Dermis blood vessel endothelial cell (primary cell): ENCODE results near the gene C21orf91. TPM values are rescaled to one million over a fixed set of nuclear protein-coding genes. Genes with fewer than 3 reads are reported as not detected.

ENCODE experiments used
- DNase-seq: peaks from one replicate; pipeline ENCODE4 v3.0.0; 2010
- total RNA-seq: library from RNA; depleted of rRNA; stranded (reverse); fragments of >200 nt; gene quantifications from 2 replicates; pipeline ENCODE4 v1.2.3, GENCODE V29; 2014

The C21orf91 gene
- total RNA-seq = 6.7 and 9.2 TPM in 2 replicates

DNA sequence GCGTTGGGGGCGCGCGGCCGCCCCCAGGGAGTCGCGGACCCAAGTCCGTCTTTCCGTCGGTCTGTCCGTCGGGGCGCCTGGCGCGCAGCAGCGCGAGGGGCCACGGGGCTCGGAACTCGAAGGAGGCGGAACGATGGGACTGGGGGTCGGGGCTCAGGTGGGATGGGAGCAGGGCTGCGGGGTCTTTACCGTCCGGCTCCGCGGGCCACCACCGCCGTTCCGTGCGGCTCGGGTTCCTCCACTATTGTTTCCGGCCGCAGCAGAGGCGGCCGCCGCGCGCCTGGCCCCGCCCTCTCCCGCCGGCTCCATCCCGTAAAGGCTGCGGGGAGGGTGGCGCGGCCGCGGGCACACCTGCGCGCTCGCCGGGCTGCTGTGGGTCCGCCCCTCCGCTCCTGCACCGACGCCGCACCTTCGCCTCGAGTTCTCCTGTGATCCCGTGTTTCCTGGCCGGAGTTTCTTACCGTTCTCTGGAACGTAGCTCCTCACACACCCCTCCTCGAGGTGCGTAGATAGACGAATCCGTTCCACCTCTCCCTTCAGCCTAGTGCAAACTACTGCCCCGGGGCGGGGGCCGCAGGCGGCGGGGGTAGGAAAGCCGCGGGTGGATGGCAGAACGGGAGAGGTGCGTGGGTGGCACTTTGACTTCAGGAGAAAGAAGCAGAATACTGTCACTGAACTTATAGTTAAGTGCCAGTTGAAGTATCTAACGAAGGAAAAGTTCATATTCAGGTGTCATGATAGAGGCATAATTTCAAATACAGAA is at the start of gene C21orf91:
Gene C21orf91, minus strand, starts transcription at position 243 of the 763 bp plus-strand sequence. CDS start 1,038 bp downstream, outside the sequence.
- peak; percentile 87 for DNase-seq

DNA sequence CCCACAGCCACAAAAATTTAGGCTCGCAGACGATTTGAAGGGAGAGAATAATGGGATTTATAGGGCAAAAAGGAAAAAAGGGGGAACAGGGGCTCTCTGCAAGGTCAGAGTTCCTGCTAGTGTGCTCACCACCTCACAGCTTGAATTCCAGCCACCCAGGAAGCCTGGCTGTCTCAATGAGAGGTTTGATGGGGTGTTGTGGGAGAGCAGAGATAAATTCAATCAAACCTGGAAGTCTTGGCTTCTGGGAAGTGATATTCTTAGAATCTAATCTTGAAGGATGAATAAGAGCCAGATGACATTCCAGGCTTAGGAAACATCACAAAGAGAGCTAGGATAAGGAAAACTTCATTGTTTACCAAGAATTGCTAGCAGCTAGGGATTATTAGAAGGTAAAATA is 47.4 kb upstream of the C21orf91 start:
- DNase-seq = no peak

DNA sequence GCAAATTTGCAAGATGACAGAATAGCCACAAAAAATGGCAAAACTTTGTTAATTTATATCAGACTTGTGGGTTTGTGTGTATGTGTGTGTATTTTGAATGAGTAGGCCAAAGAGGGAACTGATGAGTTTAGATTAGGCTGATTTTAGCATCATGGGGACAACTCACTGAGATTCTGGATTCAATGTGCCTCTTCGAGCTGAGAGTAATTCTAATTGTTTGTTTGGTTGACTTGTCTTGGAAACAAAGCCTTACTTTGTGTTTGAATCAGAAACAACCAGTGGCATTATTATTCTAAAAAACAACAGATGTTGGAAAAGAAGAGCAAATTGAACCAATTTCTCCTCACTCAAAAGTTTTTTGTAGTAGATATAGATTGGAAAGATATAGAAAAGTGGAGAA is 40.5 kb upstream of the C21orf91 start:
- no peak for DNase-seq

DNA sequence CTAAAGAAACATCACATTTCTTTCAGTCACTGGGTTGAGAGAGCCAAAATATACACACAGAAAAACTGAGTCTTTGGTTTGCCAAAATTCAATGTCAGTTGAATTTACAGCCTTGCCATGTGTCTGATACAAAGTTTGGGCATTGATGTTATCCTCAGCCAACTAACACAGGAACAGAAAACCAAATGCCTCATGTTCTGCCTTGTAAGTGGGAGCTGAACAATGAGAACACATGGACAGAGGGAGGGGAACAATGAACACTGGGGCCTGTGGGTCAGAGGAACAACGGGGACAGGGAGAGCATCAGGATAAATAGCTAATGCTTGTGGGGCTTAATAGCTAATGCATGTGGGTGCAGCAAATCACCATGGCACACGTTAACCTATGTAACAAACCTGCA is 39.6 kb upstream of the C21orf91 start:
- no peak for DNase-seq

DNA sequence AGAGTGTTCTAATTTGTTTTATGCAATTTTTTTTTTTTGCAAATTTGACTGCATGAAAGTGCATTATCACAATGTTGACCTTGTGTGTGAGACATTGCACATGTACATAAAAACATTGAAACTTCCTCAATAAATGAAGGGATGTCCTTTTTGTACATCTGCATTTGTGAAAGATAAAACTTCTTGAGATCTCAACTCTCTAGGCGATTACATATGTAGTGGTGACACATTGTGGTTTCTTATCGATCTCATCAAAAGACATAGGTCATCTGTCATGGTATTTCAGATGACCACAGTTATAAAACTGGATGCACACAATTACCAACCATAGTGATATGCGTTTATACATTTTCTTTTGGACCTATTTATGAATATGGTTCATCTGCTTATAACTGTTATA is 35.6 kb upstream of the C21orf91 start:
- no peak for DNase-seq

DNA sequence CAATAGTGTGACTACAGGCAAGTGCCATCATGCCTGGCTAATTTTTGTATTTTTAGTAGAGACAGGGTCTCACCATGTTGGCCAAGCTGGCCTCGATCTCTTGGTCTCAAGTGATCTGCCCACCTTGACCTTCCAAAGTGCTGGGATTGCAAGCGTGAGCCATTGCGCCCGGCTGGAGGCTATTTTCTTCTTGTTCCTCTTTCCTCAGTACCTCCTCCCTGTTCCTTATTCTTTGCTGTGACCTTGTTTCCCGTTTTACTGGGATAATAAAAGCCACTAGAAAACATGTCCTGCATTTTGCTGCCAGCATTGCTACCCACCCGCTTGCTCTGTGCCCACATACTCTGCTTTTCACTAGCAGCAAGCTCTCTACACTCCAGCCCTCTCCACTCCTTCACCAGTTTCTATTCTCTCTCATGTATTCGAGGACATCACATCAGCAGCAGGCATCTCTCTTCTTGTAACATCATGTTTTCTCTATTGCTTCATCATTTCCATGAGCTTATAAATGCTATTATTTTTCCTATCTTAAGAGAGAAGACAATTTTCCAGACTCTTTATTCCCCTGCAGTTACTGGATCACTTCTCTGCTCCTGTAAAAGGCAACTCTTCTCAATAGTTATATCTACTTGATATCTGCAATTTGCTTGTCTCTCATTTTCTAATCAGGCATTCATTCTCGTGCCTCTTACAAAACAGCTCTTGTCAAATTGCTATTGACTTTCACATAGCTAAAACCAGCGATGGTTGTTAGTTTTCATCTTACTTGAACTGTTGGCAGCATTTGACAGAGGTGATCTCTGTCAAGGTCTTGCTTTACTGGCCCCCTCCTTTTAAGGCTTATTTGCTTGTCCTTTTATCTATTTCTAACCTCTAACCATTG is 34.5 kb upstream of the C21orf91 start:
- DNase-seq = no peak

DNA sequence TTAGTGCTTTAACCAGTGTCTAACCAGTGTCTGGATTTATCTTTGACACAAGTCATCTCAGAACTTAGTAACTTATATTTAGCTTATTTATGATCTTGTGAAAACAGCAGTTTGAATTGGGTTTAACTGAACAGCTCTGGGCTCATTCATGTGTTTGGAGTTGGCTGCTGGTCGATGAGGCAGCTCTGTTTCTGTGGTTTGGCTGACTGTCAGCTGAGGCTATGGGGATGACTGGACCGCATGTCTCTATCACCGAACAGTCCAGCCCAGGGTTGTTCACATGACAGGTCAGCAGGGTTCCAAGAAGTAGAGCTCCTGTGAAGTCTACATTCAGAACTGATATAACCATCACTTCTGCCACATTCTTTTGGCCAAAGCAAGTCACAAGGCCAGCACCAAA is 29.1 kb upstream of the C21orf91 start:
- DNase-seq = no peak

DNA sequence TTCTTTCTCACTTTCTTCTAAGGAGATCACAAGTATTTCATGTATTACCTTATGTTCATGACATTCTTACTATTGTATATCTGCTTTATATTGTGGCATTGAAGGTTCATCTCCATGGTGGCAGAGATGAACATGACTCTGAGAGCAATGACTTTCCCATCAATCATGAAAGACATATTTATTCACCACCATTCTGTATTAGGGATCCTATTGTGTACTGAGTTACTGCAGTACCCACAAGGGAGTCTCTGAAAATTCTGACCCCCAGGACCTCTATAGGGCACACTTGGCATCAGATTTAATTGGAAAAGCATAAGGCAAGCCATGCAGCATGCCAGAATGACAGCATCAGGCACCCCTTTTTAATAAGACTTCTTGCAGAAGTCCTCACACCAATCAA is 21.9 kb upstream of the C21orf91 start:
- no peak for DNase-seq

DNA sequence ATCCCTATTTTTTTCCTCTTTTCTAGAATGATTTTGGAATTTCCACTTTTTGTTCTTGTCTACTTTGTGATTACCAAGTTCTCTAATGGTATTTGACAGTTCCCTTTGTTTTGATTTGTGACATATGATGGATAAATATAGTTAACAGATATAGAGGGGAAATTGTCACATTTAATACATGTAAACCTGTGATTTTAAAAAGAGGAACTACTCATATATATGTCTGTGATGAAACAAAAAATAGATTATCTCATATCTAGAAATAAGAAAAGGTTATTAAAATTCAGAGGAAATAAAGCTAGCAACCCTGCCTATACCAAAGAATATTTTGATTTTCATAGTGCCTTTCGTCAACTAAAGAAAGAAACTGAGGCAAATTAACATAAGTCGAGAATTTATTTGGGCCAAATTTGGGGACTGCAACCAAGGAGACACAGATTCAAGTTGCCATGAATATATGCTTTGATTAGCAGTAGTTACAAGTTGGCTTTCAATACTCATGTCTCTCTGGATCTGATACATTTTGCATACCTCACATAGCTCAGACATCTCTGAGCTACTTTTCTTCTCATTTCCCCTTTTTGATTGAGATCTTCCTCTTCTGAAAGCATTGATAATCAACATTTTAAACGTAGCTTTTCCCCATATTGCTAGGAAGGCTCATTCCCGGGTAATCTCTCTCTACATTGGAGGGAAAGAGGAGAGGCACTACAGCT is 15.6 kb upstream of the C21orf91 start:
- DNase-seq = no peak

DNA sequence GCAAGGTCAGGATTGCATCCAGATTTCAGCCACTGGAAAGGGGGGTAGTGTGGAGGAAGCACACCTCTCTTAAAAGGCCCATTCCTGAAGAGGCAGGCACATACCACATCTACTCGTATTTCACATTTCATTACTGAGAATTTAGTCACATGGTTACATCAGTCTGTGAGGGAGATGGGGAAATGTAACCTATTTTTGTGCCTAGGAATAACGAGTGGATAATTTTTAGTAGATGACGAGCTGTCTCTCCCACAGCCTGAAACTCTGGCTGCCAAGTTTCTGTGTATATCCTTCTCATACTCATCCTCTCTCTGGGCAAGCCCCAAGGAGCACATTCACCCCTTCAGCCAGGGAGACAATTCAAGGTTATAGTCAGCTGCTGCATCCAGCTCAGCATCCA is 10.3 kb upstream of the C21orf91 start:
- DNase-seq = no peak

DNA sequence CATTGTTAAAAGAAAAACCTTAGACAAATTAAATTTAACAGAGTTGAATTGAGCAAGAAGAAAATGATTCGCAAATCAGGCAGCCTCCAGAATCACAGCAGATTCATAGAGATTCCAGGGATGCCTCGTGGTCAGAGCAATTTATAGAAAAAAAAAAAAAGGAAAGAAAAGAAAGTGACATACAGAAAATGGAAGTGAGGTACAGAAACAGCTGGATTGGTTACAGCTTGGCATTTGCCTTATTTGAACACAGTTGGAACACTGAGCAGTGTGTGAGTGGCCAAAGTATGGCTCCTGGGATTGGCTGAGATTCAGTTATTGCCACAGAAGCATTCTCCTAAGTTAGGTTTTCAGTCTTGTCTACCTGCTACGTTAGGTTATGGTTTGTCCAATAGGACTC is 9.1 kb upstream of the C21orf91 start:
- no peak for DNase-seq

DNA sequence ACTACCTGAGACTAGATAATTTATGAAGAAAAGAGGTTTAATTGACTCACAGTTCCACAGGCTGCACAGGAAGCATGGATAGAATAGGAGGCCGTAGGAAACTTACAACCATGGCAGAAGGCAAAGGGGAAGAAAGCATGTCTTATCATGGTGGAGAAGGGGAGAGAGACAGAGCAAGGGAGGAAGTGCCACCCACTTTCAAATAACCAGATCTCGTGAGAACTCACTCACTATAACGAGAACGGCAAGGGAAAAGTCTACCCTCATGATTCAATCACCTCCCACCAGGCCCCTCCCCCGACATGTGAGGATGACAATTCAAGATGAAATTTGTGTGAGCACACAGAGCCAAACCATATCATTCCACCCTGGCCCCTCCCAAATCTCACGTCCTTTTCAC is 4.7 kb upstream of the C21orf91 start:
- no peak for DNase-seq

DNA sequence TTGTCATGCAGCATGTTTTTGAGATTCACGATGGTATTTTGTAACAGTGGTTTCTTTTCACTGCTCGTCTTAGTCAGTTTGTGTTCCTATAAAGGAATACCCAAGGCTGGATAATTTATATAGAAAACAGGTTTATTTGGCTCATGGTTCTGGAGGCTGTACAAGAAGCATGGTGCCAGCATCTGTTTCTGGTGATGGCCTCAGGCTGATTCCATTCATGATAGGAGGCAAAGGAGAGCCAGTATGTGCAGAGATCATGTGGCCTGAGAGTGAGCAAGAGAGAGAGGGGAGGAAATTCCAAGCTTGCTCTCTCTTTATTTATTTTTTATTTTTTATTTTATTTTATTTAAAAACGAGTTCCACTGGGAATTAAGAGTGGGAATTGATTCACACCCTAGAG is 2.0 kb upstream of the C21orf91 start:
- no peak for DNase-seq

DNA sequence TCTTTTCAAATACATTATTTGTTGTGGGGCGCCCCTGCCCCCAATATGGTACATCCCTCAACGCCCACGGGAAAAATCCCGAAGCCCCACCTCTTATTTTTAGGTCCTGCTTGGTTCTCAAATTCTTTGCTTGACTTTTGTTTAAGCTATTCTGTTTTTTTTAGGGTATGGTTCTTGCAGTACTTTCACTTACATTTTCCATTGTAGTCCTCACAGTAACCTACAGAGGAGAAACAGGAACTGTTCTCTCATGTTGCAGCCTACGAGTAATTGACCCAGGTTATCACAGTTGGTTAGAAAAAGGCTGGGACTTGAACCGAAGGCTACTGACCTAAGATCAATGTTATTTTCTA is 697 bp upstream of the C21orf91 start:
- no peak for DNase-seq

DNA sequence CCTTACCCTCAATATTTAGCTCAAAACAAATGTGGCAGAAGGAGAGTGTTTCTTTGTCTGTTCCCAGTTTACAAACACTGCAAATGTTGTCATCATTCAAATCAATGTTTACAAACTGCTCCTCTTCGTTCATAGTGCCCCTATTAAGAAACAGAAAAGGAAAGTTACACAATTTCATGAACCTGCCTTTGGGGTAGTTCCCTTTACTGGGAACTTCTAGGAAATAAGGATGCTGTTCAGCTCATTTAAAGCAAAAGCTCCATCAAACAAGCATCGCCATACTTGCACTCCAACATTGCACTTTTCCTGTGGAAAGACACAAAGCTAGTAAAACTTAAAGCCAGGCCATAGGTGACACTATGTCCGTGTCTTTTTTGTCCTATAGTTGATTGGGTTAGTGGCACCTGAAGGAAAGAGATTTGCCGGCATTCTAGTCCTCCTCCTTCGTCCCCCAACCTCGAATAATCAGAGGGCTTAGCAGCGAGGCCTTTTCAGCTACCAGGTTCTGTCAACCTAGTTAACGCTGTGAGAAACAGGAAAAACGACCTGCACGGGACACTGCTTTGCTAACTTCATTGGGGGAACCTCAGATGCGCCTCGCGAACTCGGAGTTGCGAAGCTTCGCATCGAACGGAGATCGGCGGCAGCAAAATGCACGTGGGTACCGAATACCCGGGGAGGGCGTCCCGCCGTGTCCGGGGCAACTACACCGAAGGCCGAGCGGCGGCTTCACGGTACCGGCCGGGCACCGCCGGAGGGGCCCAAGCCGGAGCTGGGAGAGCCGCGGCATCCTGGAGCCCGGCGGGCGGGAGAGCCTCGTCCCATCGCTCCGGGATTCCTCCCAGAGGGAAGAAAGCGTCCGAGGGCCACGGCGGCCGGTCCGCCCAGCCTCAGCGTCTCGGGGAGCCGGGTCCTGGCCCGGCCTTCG is 706 bp downstream of the C21orf91 start:
- DNase-seq = peak; percentile 50

DNA sequence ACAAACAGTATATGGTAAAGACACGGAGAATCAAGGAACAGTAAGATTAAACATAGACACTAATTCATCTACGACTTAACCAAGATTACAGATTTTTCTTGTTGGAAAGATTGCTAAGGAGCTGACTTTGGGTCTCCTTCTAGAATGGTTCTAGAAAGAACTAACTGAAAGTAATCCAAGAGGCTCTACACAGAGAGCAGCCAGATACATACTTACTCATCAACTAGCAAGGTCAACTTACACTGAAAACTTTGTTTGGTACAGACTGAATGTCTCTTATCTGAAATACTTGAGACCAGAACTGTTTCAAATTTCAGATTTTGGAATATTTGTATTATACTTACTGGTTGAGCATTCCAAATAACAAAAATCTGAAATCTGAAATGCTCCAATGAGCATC is 5.8 kb downstream of the C21orf91 start:
- DNase-seq = no peak

DNA sequence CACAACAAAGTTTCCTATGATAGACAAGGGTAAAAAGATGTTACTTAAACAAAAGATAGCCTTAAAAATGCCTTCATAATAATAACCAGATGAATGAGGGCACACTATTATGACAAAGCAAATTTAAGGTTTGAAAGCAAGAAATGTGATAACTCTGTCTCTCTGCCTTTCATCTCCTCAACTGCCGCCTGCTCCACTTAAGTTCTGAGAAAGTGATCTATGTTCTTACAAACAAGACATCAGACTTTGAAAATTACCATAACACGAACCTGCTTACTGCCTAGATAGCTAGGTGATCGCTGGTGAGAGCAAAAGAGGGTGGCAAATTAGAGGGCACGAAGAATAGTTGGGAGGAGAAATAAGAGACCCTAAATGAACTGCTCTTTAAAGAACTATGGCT is 13.2 kb downstream of the C21orf91 start:
- no peak for DNase-seq

DNA sequence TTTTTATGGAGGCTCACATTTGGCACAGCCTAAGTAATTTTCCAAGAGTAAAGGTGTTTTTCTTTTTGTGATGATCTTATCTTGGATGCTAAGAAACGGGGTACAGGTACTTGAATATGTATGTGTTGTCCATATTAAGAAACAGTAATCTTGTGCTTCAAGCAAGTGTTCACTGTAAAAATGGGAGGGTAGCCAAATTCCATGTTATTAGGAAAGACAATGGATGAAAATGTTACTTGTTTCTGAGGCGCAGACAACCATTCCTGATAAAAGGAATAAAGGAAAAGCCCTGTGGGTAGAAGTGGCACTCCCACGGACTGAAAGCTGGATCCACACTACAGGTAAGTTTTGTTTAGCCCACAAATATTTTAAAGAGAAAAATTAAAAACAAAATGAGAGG is 15.6 kb downstream of the C21orf91 start:
- no peak for DNase-seq

DNA sequence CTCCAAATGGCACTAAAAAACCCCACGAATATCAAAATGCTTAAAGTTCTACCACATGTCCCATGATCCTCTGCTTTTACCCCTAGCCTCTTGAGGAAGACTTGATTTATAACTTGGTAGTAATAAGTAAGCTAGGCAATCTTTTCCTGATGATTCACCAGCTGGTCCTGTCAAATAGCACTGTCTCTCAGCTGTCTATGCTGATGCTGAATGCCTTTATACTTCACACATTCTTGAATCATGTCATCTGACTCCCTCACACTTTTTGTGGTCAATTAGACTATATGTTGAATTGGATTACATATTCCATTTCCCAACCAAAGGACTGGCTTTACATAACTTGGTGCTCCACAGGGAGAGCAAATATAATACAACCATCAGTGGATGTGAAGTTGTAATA is 16.6 kb downstream of the C21orf91 start:
- DNase-seq = no peak

DNA sequence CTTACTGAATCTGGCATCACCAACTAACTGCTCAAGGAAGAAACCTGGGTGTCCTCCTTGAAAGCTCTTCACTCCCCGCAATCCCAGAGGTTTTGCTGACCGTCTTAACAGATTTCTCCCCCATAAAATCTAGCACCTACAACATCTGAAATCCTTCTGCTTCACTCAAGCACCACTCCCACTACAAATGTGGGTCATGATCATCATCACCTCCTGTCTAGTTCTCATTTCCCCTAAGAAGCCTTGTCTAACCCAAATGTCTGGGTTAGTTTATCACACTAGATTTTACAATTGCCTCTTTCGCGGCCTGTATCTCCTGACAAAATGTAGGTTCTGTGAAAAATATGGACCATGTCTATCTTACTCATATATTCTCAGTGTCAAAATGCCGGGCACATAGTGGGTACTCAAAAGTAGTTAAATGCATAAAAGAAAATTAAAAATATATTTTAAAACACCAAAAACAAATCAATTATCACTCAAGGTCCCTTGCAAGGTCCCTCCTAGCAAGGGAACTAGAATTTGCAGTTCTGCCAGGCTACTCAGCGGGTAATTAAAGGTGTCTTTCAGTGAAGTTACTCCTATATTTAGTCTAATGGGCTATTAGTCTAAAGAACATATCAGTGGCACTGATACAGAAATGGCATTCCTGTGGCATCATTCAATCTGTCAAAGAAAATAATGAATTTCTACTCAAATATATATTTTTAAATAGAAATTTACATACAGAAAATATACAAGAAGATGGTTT is 19.6 kb downstream of the C21orf91 start:
- DNase-seq = no peak

DNA sequence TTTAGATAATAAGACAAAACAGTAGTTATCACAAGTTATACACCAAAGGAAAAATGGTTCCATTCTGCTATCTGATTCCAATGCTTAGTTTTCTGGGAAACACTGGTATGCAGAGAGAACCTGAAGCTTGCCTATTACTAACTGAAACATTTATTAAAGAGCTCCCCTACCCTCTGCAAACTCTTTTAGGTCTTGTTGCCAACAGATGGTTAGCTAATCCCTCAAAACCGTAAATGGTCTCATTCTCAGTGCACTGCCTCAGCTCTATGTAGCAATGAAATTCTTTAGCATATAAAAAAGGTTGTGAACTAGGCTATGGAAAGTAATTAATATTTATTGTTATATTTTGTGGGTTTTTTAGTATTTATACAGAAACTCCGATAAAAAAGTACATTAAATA is 20.4 kb downstream of the C21orf91 start:
- DNase-seq = no peak

DNA sequence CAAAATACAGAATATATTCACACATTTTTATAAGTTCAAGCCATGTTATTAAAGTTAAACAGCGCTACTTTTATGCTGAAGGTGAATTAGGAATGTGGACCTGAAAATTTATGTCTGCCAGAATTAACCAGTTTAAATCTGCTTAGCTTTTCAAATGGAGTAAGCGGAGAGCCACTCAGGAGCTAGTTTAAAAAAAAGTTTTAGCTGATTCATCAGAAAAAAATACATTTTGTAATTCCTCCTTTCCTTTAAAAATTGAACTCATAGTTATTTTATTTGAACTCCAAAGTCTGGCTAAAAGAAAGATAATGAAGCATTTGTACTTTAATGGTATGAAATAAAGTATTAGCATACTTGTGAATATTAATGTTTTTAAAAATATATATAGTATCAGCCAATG is 21.2 kb downstream of the C21orf91 start:
- DNase-seq = no peak
